Kidney epithelial cell (primary cell): ENCODE data around the gene POU5F1. TPM values are rescaled to one million over a fixed set of nuclear protein-coding genes. Genes with fewer than 3 reads are reported as not detected.

Source experiments
- DNase-seq: peaks from one replicate; pipeline ENCODE4 v3.0.0-alpha.2; 2010; ENCODE audit warnings: low read depth
- H3K27me3 ChIP-seq: 2 replicates; pipeline ENCODE4 v1.6.0; 2011; ENCODE audit warnings: low read length; ENCODE audit not compliant: control insufficient read depth, insufficient read depth
- H3K36me3 ChIP-seq: 2 replicates; pipeline ENCODE4 v1.5.1; 2011; ENCODE audit warnings: low read length; ENCODE audit not compliant: control insufficient read depth, insufficient read depth
- H3K4me3 ChIP-seq: 2 replicates; pipeline ENCODE4 v1.5.1; 2011; ENCODE audit warnings: low read depth, mild to moderate bottlenecking, control low read depth, low read length
- total RNA-seq: library from RNA; depleted of rRNA; stranded (reverse); fragments of >200 nt; gene quantifications from 2 replicates; pipeline ENCODE4 v1.2.3, GENCODE V29; 2015
- TF ChIP-seq, protein P1 (sequence below): IDR thresholded peaks from 2 replicates; pipeline ENCODE4 v1.5.1; 2011; ENCODE audit warnings: mild to moderate bottlenecking, moderate library complexity, low read length, control low read depth, inconsistent platforms; ENCODE audit not compliant: insufficient read depth, poor library complexity, severe bottlenecking

The POU5F1 gene
- total RNA-seq, 1 donor from 2014 or later, result 0.21 TPM

DNA sequence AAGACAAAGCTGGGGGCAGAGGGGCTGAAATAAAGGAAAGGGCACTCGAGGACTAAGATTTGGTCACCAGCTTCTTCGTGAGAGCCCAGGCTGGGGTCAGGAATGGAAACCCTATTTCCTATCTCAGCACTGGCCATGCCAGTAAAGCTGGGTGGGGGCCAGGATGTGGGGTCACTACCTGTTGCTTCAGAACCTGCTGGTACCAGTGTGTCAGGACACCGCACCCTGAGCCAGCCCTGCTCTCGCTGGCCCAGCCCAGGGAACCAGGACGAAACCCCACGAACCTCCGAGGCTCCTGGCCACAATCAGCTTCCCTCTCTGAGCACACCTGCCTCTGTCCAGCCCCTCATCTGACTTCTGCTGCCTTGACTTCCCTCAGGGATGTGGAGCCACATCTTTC lies 52.3 kb downstream of the POU5F1 start:
- H3K27me3 ChIP-seq, result no peaks in the 10 kb centered on the region
- H3K36me3 ChIP-seq, result no peaks in the 10 kb centered on the region
- H3K4me3 ChIP-seq, result no peak overlapping the region
- TF ChIP-seq, protein P1, sequence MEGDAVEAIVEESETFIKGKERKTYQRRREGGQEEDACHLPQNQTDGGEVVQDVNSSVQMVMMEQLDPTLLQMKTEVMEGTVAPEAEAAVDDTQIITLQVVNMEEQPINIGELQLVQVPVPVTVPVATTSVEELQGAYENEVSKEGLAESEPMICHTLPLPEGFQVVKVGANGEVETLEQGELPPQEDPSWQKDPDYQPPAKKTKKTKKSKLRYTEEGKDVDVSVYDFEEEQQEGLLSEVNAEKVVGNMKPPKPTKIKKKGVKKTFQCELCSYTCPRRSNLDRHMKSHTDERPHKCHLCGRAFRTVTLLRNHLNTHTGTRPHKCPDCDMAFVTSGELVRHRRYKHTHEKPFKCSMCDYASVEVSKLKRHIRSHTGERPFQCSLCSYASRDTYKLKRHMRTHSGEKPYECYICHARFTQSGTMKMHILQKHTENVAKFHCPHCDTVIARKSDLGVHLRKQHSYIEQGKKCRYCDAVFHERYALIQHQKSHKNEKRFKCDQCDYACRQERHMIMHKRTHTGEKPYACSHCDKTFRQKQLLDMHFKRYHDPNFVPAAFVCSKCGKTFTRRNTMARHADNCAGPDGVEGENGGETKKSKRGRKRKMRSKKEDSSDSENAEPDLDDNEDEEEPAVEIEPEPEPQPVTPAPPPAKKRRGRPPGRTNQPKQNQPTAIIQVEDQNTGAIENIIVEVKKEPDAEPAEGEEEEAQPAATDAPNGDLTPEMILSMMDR, result no peak
- DNase-seq, result no peak

DNA sequence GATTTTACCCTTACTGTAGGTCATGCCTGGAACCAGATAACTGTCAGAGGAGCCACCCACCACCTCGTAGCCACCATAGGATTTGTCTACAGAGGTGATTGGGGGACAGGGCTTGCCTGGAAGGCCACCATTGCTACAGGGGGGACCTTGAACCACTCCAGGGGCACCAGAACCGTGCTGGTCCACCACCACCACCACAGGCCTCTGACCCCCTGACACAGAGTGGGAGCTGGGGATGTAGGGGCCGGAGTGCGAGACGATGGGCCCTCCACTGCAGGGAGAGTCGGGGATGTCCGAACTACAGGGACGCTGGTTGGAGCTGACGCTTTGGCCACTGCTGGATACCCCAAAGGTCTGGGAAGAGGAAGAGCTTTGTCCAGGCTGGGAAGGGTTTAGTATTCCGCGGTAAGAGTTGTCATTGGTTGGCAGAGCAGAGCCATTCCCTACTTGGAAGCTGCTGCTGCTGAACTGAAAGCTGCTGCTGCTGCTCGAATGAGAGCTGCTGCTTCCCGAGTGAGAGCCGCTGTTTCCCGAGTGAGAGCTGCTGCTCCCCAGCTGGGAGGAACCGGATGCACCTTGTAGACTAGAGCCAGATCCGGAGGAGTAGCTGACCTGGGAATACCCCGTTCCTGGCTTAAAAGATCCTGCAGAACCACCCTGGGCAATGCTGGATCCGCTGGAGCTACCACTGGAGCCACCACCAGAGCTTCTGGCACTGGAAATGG lies 53.7 kb downstream of the POU5F1 start:
- TF ChIP-seq, protein P1, result no peak
- no peaks in the 10 kb centered on the region for H3K36me3 ChIP-seq
- DNase-seq, result no peak
- no peak overlapping the region for H3K4me3 ChIP-seq
- no peaks in the 10 kb centered on the region for H3K27me3 ChIP-seq

DNA sequence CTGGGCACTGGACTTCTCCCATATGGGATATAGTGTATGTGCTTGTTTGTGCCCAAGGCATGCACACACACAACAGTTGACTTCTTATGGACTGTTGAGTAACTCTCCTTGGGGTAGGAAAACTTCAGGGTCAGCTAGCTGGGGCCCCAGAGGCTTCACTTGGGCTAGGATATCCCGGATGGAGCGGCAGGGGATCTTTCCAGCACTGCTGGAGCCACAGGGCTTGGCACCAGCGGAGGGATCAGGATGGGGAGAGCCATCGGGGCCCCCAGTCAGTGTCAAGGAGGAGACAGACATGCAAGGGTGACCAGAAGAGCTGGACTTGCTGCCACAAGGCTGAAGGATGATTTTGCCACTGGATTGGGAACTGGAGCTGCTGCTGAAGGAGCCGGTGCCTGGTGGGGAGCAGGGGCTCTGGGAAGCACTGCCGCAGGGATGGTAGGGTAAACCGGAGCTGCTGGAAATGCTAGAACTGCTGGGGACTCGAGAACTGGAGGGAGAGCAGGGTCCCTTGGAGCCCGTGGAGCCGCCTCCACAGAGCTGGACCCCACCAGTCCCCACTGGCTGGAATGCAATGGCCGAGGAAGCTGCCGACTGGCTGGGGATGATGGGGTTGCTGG lies 54.4 kb downstream of the POU5F1 start:
- TF ChIP-seq, protein P1, result no peak
- Histone ChIP-seq H3K4me3 (no peak overlapping the region), H3K27me3 (no peaks in the 10 kb centered on the region), H3K36me3 (no peaks in the 10 kb centered on the region)
- DNase-seq, result no peak

DNA sequence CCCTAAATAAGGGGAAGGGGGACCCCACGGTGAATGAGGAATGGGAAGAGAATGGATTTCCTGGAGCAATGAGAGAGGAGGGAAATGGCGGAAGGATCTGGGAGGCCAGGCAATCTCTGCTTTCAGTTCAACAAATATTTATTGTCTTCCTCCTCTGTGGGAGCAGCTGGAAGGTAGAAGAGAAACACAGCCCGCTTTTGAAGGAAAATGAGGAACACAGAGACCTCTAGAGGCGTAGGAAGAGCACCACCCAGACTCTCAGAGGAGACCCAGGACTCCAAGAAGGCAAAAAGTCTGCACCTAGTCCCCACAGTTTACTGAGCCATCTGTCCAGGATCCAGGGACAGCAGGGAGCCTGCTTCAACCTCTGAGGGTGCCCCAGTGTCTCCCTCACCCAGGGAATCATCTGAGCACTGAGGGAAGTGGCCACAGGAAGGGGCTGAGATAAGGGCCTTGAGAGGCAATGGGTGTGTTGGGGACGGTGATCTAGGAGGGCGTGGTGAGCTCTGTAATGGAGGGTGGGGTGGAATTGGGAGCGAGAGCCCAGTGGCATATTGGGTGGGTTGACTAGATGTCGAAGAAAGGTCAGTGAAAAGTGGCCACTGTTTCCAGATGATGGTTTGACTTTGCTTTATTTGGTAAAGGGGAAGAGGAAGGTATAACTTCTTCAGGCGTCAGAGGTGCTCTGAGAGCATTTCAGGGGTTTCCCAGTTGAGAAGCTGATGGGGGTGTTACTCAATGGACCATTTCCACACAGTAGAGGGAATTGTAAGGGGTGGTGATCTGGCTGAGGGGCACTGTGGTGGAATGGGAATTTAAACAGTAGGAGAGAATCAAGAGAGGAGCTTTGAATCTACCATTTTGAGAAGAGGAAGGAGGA lies 55.3 kb downstream of the POU5F1 start:
- H3K4me3 ChIP-seq, result peak overlapping the region; percentile 10
- H3K27me3 ChIP-seq, result no peaks in the 10 kb centered on the region
- DNase-seq, result no peak
- H3K36me3 ChIP-seq, result no peaks in the 10 kb centered on the region
- TF ChIP-seq, protein P1, result peak; percentile 53

DNA sequence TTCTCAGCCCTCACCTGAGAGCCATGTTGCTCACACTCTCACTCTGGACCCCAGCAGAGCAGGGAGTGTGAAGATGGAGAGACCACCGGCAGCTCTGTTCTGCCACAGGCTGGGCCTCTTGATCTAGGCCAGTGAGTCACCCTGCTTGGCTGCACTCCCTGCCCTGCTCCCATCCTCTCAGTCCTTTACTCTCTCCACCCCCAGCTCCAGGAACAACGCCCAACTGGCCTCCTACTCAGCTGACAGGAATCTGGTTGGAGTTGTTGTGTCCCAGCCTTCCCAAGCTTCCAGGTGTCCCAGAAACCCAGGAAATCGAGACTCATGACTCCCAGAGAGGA lies 56.0 kb downstream of the POU5F1 start, which contains the start of gene PSORS1C1:
TSS of gene PSORS1C1 (plus strand) at position 260 of the 338 bp plus-strand sequence. CDS start 14,833 bp downstream, outside the sequence.
- TF ChIP-seq, protein P1, result no peak
- peak within 1 kb of the TSS; percentile 10 for H3K4me3 ChIP-seq
- H3K36me3 ChIP-seq, result no peaks in the 10 kb centered on the region
- H3K27me3 ChIP-seq, result no peaks in the 10 kb centered on the region
- peak; percentile 90 for DNase-seq

Other genes starting within 250 kb of the POU5F1 start
- gene SFTA2, start 238.5 kb downstream of the POU5F1 start, total RNA-seq, result 1.0 TPM in 1 of 2 replicates, not detected in the other
- gene MUCL3, start 229.7 kb downstream of the POU5F1 start, total RNA-seq, result not detected in 2 replicates
- gene MUC21, start 187.0 kb downstream of the POU5F1 start, total RNA-seq, result not detected in 2 replicates
- gene MUC22, start 160.2 kb downstream of the POU5F1 start, total RNA-seq, result not detected in 2 replicates
- gene C6orf15, start 58.1 kb downstream of the POU5F1 start, total RNA-seq, result 0.62 and 0.79 TPM in 2 replicates
- gene PSORS1C1, start 55.9 kb downstream of the POU5F1 start, total RNA-seq, result 0.38 and 0.48 TPM in 2 replicates
- not detected in 2 replicates for gene CDSN, start 50.2 kb downstream of the POU5F1 start, total RNA-seq
- gene PSORS1C2, start 31.6 kb downstream of the POU5F1 start, total RNA-seq, result not detected in 2 replicates
- 16.4 and 20.2 TPM in 2 replicates for gene CCHCR1, start 12.9 kb downstream of the POU5F1 start, total RNA-seq
- gene TCF19, start 12.1 kb downstream of the POU5F1 start, total RNA-seq, result 6.4 and 10.1 TPM in 2 replicates
- 696 and 738 TPM in 2 replicates for gene HLA-C, start 101.4 kb upstream of the POU5F1 start, total RNA-seq
- gene HLA-B, start 186.5 kb upstream of the POU5F1 start, total RNA-seq, result 484 and 545 TPM in 2 replicates
- gene MICA, start 232.9 kb upstream of the POU5F1 start, total RNA-seq, result 33.2 and 48.8 TPM in 2 replicates